Liver (tissue), 2 donors: Measurements from ENCODE around the gene RPL7A.

Experiments used
- RAD21 ChIP-seq, 2 donors: IDR thresholded peaks; 2 replicates each; pipeline ENCODE4 v1.6.1; 2016; ENCODE audit warnings: antibody characterized with exemption in 2 of 2, mild to moderate bottlenecking in 2 of 2
- TF ChIP-seq, protein P1 (sequence below): IDR thresholded peaks from 2 replicates; pipeline ENCODE4 v1.6.1; 2016; ENCODE audit warnings: antibody characterized with exemption, mild to moderate bottlenecking
- donor health status: healthy.

DNA sequence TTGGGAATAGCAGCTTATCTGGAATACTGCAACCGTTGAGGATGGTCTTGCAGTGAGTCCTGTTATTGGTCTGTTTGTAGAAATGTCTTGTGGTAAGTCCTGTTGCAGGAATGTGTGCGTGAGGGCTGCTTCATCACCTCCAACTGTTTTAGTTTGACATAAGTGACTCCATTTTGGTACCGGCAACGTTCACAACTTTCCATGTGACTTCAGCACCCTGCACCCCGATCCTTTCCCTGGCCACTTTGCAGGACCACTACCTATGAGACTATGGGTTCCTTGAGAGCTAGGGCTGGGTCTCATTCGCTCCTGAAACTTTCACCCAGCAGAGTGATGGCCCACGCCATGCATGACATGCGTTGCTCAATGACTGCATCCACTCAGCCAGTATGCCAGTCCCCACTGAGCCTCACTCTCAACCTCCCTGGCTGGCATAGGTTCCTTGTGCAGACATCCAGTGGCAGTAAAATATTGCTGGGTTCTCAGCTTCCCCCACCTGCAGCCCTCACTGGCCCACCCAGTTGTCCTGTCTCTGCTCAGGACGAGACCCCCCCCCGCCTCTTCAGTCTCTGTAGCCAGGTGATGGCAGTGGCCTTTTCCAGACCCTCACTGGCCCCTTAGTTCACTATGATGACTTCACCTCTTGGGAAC lies 20.1 kb upstream of the RPL7A start:
- TF ChIP-seq RAD21 (IDR thresholded peaks at IDR 0.05): no peak
- TF ChIP-seq, protein P1, sequence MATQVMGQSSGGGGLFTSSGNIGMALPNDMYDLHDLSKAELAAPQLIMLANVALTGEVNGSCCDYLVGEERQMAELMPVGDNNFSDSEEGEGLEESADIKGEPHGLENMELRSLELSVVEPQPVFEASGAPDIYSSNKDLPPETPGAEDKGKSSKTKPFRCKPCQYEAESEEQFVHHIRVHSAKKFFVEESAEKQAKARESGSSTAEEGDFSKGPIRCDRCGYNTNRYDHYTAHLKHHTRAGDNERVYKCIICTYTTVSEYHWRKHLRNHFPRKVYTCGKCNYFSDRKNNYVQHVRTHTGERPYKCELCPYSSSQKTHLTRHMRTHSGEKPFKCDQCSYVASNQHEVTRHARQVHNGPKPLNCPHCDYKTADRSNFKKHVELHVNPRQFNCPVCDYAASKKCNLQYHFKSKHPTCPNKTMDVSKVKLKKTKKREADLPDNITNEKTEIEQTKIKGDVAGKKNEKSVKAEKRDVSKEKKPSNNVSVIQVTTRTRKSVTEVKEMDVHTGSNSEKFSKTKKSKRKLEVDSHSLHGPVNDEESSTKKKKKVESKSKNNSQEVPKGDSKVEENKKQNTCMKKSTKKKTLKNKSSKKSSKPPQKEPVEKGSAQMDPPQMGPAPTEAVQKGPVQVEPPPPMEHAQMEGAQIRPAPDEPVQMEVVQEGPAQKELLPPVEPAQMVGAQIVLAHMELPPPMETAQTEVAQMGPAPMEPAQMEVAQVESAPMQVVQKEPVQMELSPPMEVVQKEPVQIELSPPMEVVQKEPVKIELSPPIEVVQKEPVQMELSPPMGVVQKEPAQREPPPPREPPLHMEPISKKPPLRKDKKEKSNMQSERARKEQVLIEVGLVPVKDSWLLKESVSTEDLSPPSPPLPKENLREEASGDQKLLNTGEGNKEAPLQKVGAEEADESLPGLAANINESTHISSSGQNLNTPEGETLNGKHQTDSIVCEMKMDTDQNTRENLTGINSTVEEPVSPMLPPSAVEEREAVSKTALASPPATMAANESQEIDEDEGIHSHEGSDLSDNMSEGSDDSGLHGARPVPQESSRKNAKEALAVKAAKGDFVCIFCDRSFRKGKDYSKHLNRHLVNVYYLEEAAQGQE: no peak
